Dermis blood vessel endothelial cell (primary cell): ENCODE measurements around the gene DHRS9. TPM values are rescaled to one million over a fixed set of nuclear protein-coding genes. Genes with fewer than 3 reads are reported as not detected.

Source experiments
- DNase-seq: peaks from one replicate; pipeline ENCODE4 v3.0.0; 2010
- total RNA-seq: library from RNA; depleted of rRNA; stranded (reverse); fragments of >200 nt; gene quantifications from 2 replicates; pipeline ENCODE4 v1.2.3, GENCODE V29; 2014

DHRS9 gene
- total RNA-seq, 1 donor from 2014 or later, result not detected

DNA sequence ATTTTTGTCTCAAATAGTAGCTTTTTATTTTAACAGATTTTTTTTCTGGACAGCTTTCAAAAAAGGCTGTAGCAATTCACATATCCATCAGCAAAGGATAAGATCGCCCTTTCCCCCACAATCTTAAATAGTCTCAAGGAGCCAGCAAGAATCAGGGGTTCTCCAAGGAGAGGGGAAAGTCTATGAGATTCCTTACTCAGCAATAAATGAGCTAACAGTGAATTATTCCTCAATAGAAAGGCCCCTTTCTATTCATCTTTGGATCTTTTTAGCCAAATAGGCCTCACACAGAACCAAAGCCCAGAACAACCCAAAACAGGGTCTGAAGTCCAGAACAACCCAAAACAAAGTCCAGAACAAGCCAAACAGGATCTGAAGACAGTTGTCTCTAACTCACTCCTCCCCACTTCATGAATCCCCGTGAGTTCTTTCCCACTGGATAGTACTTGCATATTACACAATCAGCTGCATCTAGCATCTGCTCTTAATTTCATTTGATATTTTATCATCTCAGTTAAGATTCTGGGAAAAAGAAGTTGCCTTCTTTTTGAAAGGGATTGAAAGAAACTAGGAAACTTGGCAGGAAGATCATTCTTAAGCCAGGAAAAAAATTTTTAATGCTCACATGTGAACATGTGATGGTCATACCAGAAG is 3.4 kb upstream of the DHRS9 start:
- no peak for DNase-seq

DNA sequence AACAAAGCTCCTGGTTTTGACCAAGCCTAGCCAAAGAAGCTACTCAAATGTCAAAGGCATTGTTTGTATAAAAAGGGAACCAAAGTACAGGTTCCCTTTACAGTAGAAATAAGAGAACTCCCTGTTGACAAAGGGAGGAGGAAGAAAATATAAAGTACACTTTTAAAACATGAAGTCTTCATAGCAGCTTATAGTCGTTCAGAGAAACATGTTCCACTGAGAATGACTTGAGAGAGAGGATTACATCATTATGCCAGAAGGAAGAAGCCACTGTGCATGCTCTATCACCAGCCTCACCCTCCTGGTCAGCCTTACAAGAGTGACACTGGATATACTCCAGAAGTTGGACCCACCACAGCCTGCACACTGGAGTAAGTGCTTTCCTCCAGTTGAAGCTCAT is 2.5 kb upstream of the DHRS9 start:
- no peak for DNase-seq

DNA sequence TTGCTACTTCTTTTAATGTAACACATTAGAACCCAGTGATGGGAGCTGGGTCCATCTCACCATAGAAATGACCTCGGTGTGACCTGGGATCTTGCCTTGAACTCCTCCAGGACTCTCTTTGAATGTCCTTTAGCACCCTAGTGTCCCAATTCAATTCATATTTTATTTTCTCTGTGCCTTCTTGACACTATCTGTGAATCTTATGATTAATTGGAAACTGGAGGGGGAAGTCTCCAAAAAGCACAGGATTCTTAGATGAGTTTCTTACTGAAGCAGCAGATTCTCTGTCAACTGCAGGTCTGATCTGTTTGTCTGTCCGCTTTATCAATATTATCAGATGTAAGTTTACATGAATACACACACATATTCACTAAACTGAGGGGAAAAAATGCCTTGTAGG is 470 bp downstream of the DHRS9 start:
- no peak for DNase-seq

DNA sequence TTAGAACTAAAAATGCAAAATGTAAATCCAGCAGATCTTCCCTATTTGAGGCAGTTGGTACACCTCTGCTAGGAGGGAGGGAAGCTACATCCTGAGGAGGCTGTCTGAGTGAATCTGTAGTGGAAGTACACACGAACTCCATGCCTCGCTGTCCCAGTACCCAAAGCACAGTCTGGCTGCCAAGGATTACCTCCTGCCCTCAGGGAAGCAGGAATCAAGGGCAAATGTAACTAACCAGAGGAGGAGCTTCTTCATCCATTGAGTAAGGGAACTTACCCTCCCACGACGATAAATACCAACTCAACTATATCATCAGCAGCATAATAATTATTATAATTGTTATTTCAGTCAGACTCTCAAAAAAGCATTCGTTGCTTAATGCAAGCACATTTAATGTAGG is 2.1 kb downstream of the DHRS9 start:
- DNase-seq, result no peak

DNA sequence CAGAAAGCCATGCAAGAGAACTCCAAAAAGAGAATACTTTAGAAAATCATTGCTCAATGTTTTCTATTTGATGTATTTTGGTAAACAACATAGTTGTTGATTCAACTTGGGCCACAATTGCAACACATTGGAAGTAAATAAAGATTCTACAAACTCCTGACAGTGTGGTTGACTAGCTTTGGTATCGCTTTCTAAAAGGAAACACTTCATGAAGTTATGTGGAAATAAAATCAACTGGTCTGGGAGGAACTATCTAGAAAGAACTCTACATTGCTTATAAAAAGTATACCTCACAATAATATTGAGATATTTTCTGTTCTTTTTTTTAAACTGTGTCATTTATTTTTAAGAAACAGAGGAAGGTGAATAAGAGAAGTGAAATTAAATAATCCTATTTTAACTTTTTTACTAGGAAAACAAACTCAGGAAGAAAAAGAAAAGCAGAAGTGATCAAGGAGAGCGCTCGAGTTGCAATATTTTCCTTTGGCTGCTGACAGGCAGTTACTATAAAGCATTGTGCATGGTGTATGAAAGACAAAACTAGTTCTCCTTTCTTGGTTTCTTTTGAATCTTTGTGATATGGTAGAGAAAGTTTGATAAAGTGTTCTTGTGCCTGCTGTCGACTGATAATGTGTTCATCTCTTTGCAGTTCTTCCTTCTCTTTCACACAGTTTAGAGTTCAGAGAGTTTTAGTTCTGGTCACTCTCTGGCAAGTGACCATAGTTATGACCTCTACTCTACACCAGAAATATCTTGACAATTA is 3.0 kb downstream of the DHRS9 start:
- no peak for DNase-seq

DNA sequence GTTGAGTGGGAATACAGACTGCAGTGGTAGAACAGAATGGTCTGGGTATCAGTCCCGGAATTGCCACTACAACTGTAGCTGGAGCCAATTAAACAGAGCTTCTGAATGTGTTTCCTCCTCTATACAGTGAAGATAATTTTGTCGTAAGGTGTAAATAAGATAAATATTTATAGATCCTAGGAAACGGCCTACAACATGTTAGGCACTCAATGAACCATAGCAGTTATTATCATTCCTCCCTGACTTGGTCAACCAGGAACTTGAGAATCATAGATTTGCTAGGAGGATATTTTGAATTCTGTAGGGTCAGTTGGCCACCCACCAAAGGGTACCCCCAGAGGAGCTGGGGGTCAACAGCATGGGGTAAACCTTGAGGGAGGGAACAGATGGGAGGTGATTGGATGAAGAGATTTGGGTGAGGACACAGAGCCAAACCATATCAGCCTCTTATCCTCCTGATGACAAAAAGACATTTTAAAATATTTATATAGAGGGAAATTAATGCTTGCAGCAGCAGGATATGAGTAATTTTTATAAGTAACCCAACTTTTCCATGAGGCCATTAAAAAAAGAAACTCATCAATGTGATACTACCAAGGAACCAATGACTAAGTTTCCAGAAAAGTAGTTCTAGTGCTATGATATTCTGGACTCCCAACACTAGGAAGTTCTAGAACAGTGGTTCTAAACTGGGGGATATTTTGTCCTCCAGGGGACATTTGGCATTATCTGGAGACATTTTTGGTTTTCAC is 4.0 kb downstream of the DHRS9 start:
- DNase-seq, result no peak

DNA sequence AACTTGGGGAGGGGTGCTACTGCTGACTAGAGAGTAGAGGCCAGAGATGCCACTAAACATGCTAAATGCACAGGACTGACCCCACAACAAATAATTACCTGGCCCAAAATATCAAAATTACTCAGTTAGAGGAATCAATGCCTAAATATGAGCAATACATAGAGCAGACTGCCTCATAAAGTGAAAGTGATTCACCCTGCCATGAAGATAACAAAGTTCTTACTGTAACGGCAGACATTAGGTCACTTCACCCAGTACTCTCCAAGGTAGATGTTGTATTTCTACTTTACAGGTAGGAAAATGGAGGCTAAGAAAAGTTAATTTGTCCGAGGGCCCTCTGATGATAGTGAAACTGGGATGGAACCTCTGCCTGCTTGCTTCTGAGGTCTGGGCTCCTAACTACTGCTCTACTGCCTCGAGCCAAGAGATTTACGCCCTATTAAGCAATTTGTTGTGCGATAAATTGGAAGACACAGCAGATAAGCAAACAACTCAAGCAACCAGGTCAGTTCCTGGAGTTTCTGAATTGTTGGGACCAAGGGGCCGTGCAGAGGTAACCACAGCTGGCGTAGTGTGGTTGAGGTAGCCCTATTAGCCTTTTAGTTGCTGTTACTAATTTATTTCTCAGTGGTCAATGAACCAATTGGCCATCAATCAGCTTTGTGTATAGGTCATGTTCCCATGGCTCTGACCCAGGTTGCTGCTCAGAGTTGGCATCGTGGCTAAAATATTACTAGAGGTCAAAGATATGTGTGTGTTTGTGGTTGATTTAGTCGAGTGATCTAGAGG is 4.8 kb downstream of the DHRS9 start:
- DNase-seq, result no peak

DNA sequence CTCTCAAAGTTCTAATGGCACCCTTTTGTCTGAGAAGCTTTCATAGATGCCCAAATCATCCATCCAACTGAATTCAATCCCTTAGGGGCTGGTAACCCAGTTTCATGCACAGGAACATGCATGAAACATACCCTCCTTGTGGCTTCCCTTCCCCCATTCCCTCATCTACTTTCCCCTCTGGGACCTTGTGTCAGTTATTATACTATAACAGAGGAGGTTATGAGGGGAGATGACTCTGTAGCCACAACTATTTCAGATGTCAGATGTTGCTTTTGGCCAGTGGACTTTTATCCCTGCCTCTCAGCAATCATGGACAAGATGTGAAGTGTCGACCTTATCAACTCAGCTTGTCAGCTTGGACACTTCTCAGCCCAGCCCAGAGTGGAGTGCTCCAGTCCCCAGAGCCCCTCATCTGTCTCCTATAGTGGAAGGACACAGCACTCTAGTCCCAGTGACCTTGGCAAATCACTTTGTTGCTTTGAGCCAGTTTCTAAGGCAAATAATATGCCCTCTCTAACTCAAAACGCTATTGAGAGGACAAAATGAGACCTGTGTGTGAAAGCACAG is 8.4 kb downstream of the DHRS9 start:
- no peak for DNase-seq

DNA sequence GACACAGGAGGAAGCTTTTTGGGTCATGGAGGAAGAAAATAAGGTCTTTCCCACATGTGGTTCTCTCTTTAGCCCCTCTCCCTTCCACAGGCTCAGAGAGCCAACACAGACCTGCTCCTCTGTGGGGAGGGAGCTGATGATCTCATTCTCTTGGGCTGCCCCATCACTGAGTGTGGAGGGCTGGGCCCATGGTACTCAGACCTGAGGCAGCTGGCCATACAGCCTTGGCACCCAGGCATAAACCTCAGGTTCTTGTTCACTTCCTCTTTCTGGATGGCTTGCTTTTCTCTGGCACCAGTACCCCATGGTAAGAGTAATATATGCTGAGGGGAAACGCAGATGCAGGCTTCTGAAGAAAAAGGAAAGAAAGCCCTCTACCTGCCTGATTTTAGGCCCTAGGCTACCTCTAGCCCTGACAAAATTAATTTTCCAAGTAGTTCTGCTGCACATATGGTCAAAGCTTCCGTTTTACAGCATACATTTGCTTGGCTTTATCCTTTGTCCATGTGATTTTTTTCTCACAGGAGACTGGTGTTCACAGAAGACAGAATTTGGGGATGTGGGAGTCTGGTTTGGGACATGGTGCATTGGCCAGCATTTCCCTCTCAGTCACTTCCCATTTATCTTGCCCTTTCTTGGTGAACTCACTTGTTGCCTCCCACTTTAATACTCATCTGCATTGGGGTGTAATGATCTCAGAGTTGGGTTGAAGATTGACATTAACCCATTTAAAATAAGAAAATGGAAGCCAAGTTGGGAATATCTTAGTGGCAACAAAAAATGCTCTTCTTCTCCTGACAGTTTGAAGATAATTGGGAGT is 11.1 kb downstream of the DHRS9 start:
- no peak for DNase-seq

DNA sequence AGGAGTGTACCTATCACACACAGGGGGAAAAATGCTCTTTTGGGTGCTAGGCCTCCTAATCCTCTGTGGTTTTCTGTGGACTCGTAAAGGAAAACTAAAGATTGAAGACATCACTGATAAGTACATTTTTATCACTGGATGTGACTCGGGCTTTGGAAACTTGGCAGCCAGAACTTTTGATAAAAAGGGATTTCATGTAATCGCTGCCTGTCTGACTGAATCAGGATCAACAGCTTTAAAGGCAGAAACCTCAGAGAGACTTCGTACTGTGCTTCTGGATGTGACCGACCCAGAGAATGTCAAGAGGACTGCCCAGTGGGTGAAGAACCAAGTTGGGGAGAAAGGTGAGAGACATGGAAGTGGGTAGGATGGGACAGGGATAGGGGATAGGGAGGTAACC is 12.2 kb downstream of the DHRS9 start:
- DNase-seq, result no peak

DNA sequence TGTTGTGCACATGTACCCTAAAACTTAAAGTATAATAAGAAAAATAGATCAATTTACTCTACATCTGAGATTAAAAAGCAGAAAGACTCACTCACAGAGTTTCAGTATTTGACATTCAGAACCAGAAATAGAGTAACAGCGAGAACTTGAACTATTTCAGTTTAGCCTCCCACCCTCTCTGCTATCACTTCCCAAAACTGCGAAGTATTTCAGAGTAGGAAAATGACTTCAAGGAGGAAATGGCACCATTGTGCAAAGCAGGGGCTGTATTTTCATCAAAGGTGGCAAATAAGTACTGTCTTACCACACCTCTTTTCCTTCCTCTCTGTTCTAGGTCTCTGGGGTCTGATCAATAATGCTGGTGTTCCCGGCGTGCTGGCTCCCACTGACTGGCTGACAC is 13.6 kb downstream of the DHRS9 start:
- DNase-seq, result no peak

DNA sequence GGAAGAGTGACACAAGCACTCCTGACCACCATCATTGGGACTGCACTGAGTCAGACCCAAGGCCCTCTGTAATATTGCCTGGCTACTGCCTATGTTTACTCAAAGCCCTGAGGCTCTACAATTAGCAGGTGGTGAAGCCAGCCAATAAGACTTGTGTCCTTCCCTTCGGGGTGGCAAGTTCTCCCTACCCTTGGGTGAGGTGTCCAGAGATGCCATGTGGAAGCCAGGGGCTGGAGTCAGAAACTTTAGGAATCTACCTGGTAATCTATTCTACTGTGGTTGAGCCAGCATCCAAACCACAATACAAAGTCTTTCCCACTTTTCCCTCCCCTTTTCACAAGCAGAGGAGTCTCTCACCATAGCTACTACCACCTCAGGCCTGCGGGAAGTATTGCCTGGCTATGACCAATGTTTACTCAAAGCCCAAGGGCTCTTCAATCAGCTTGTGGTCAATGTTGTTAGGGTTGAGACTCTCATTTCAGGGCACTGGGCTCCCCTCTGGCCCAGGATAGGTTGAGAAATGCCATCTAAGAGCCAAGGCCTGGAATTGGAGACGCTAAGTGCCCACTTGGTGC is 17.6 kb downstream of the DHRS9 start:
- no peak for DNase-seq

DNA sequence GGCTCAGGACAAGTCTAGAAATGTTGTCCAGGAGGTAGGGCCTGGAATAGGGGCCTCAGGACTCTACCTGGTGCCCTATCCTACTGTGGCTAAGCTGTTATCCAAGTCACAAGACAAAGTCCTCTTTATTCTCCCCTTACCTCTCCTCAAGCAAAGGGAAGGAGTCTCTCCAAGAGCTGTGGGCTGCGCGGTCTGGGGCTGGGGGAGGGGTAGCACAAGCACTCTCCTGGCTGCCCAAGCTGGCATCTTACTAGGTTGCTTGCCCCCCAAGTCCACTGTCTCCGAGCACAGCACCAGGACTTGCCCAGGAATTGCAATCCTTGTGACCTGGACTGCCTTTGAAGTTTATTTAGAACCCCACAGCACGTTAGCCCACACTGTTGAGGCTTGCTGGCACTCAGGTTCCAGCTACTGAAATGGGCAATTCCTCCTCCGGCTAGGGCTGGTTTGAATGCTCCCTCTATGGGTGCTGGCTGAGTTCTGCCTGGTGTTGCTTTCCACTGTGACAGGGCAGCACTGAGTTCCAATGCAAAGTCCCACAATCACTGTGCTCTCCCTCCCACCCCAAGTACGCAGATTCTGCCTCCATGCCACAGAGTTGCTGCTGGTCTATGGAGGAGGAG is 18.5 kb downstream of the DHRS9 start:
- no peak for DNase-seq

DNA sequence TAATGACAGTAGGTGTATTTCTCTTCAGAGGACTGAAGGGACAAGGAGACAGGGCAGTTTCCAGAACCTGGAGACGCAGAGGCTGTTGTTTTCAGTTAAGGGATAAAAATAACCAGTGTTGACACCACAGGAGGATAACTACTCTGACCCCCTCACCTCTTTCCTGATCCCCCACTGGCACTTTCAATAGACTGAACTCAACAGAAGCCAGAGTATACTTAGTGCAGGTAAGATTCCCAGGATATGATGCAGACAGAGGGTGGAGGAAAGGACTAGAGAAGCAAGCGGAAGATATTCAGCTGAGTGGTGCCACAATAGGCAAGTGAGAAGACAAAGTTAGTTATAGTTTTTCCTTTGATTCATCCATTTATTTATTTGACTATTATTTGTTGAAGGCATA is 19.8 kb downstream of the DHRS9 start:
- DNase-seq, result no peak

DNA sequence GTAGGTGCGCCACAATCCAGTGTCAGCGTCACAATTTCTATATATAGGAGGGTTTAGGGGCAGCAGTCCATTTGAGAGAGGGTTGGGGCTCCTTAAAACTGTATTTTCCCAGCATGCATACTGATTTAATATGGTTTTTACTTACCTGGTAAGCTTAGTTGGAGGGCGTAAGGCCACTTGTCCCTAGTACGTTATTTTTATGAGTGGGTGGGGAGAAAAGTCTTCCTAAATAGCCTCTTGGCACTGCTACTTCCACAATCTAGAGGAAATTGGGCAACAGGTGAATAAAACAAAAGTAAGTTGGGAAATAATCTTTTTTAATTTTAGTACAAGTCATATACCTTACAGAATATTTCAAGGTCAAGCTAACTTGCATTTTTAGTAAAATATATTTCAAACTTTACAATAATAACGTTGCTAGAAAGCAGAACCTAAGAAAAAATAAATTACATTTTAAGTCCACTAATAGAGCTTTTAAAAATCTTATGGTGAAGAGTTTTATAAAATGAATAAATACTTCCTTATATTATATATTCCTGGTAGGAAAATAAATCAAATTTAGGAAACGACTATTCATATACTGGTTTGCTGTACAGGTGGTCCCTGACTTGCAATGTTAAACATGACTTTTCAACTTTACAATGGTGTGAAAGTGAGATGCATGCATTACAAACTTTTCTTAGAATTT is 20.9 kb downstream of the DHRS9 start:
- no peak for DNase-seq

DNA sequence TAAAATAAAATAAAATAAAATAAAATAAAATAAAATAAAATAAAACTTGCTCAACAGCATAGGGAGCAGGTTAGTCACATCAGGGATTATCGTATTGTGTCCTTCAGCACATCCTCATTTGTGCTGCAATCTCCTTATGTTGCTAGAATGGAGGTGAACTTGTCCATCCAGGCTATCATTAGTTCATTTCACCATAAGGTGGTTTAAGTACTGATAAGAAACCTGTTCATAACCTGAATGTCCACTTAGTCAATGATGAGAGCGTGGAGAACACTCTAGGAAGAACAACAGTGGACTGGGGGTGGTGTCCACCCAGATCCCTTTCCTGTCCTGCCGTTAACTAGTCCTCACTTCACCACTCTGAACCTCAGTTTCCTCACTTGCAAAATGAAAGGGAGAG is 21.9 kb downstream of the DHRS9 start:
- DNase-seq, result no peak

DNA sequence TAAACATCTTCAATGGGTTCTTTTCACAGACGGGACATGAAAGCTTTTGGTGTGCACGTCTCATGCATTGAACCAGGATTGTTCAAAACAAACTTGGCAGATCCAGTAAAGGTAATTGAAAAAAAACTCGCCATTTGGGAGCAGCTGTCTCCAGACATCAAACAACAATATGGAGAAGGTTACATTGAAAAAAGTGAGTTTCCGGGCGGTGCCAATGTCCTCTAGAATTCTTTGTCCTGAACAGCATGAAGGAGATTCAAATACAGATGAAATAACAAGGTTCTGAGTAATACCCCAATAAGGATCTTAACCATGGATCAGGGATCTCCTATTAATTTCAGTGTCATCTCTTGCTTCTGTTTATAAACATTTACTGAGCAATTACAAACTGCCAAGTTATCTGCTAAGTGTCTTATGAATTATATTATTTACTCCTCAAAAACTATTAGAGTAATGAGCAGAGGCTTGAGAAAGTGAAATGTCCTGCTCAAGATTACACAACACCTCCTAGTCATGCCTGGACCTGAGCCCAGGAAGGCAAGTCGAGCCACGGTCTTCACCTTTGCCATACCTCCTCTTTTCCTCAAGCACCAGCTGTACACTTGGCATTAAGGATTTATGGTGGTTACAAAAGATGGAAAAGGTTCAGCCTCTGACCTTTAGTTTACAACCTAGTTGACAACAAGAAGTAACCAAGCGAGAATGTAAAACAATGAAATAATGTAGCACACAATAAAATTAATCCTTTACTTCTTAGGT is 22.6 kb downstream of the DHRS9 start:
- no peak for DNase-seq

DNA sequence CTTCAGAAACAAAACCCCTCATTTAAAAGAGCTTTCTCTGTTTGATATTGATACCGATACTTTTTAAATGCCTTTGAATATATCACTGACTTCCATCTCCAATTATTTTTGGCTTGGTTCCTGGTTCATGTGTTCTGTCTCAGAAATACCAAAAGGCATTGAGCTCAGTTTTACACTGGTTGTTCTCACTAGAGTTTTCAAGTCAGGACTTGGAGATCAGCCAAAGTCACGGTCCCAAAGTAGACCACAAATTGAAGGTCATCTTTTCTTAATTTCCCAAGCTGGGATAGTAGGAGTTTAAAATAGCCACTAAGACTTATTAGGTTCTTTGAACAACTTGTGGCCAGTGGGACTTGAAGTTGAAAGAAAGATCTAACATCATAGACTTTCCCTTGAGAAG is 24.2 kb downstream of the DHRS9 start:
- DNase-seq, result no peak

DNA sequence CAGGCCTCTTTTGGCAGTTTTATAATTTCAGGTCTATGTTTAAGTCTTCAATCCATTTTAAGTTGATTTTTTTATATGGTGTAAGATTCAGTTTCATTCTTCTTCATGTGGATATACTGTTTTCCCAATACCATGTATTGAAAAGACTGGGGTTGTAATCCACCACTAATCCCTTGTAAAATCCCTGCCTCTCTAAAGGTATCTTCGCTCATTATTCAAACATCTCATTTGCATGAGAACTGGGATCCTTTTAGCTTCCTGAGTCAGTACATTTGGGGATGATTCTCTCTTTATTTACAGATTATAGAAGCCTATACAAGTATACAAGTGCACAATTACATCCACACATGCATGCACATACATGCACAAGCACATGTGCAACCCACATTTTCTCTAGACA is 25.3 kb downstream of the DHRS9 start:
- no peak for DNase-seq
